HFFc6 (cell line): ENCODE measurements around the gene PRSS16. TPM values are rescaled to one million over a fixed set of nuclear protein-coding genes. Genes with fewer than 3 reads are reported as not detected.

Experiments
- DNase-seq: peaks from one replicate; pipeline ENCODE4 v3.0.0-alpha.2; 2018
- H3K27ac Mint-ChIP-seq: 2 replicates; pipeline ENCODE4 v1.8.0; 2020; ENCODE audit warnings: mild to moderate bottlenecking, mixed read lengths
- H3K27me3 Mint-ChIP-seq: 2 replicates; pipeline ENCODE4 v1.8.0; 2021; ENCODE audit warnings: mild to moderate bottlenecking, moderate library complexity, mixed read lengths; ENCODE audit not compliant: insufficient read depth
- H3K36me3 Mint-ChIP-seq: 2 replicates; pipeline ENCODE4 v1.8.0; 2021; ENCODE audit warnings: low read depth, mixed read lengths
- H3K4me1 Mint-ChIP-seq: 2 replicates; pipeline ENCODE4 v1.8.0; 2020; ENCODE audit warnings: low read depth, mixed read lengths
- H3K4me3 Mint-ChIP-seq: 2 replicates; pipeline ENCODE4 v1.8.0; 2020; ENCODE audit warnings: mild to moderate bottlenecking, moderate library complexity, mixed read lengths
- H3K9me3 Mint-ChIP-seq: 2 replicates; pipeline ENCODE4 v1.8.0; 2020; ENCODE audit warnings: mild to moderate bottlenecking, mixed read lengths
- CTCF ChIP-seq: fragments of 200-600 bp; sonication (generic); IDR thresholded peaks from 2 replicates; pipeline ENCODE4 v1.5.0; 2021; ENCODE audit warnings: antibody characterized with exemption, mild to moderate bottlenecking
- total RNA-seq, 6 experiments: library from RNA; stranded (reverse); fragmentation: NEBNext Ultra II Directional; extraction: Animal tissue kit (Norgen Biotek cat#: 25700); gene quantifications; 2 replicates in 1 of 6; 3 replicates in 5 of 6; pipeline ENCODE4 v1.2.3, GENCODE V29; 2021

The PRSS16 gene
- total RNA-seq, 6 experiments from 2014 or later: not detected

- H3K9me3 Mint-ChIP-seq: no peaks in the 10 kb centered on the region
- no peaks in the 10 kb centered on the region for H3K36me3 Mint-ChIP-seq
- H3K4me1 Mint-ChIP-seq: peaks cover 6% of the 10 kb centered on the region; the same call in 1 of the 2 replicates
- peaks cover 5% of the 10 kb centered on the region; the same call in 1 of the 2 replicates for H3K27me3 Mint-ChIP-seq
- DNase-seq: no peak
- no peak for TF ChIP-seq CTCF
- H3K27ac Mint-ChIP-seq: no peak overlapping the region
- H3K4me3 Mint-ChIP-seq: no peak overlapping the region
Measured at GRCh38 chr6:27224729-27225128, 22.8 kb upstream of the PRSS16 start.

- H3K36me3 Mint-ChIP-seq: no peaks in the 10 kb centered on the region
- H3K4me3 Mint-ChIP-seq: peak overlapping the region; percentile 67; the same call in 1 of the 2 replicates
- H3K27me3 Mint-ChIP-seq: peaks cover 8% of the 10 kb centered on the region
- no peak overlapping the region for H3K27ac Mint-ChIP-seq
- TF ChIP-seq CTCF: no peak
- peaks cover 18% of the 10 kb centered on the region for H3K4me1 Mint-ChIP-seq
- no peak for DNase-seq
- no peaks in the 10 kb centered on the region for H3K9me3 Mint-ChIP-seq
Measured at GRCh38 chr6:27228963-27229477, 18.5 kb upstream of the PRSS16 start.

GRCh38 chr6:27230758-27231111 is 16.8 kb upstream of the PRSS16 start:
- TF ChIP-seq CTCF: no peak
- Mint-ChIP-seq H3K36me3 (no peaks in the 10 kb centered on the region), H3K27me3 (peaks cover 3% of the 10 kb centered on the region), H3K9me3 (no peaks in the 10 kb centered on the region), H3K27ac (no peak overlapping the region; the same call in 1 of the 2 replicates), H3K4me1 (peaks cover 25% of the 10 kb centered on the region), H3K4me3 (peak overlapping the region; percentile 67)
- no peak for DNase-seq

- H3K4me1 Mint-ChIP-seq: peaks cover 50% of the 10 kb centered on the region
- TF ChIP-seq CTCF: no peak
- H3K27ac Mint-ChIP-seq: no peak overlapping the region
- DNase-seq: no peak
- peaks cover 3% of the 10 kb centered on the region for H3K27me3 Mint-ChIP-seq
- no peak overlapping the region; the same call in 1 of the 2 replicates for H3K4me3 Mint-ChIP-seq
- no peaks in the 10 kb centered on the region for H3K9me3 Mint-ChIP-seq
- no peaks in the 10 kb centered on the region for H3K36me3 Mint-ChIP-seq
Measured at GRCh38 chr6:27234576-27234975, 12.9 kb upstream of the PRSS16 start.

- Mint-ChIP-seq H3K4me3 (peak overlapping the region; percentile 84), H3K27ac (peak overlapping the region; percentile 15), H3K27me3 (no peaks in the 10 kb centered on the region), H3K36me3 (no peaks in the 10 kb centered on the region), H3K9me3 (no peaks in the 10 kb centered on the region), H3K4me1 (peaks cover 37% of the 10 kb centered on the region)
- no peak for TF ChIP-seq CTCF
- DNase-seq: peak; percentile 88
Measured at GRCh38 chr6:27237089-27237803, 10.3 kb upstream of the PRSS16 start.
